GM19239 (cell line): ENCODE measurements around the gene TBC1D12.
"Not testable (repeated sequence)": the region's sequence is repeated elsewhere in the genome, so short reads cannot be mapped to it uniquely, and the experiment has no call there.

Source experiments
- DNase-seq: peaks from one replicate; pipeline ENCODE4 v3.0.0; 2011; ENCODE audit warnings: low spot score; ENCODE audit not compliant: insufficient read length
- FAIRE-seq: peaks from 2 replicates; lab custom pipeline; 2011; peaks lifted over from hg19 to GRCh38; lab: Jason Lieb, UNC

The TBC1D12 gene

GRCh38 chr10:94402204-94402842, at the start of gene TBC1D12:
TSS of gene TBC1D12 (plus strand) at chr10:94402541. CDS start at chr10:94402614, 73 bp downstream.
- DNase-seq (peak; percentile 83), FAIRE-seq (peak; percentile 84)

- no peak for DNase-seq
- no peak for FAIRE-seq
These were observed 49.0 kb upstream of the TBC1D12 start for GRCh38 chr10:94353336-94353735.

DNA sequence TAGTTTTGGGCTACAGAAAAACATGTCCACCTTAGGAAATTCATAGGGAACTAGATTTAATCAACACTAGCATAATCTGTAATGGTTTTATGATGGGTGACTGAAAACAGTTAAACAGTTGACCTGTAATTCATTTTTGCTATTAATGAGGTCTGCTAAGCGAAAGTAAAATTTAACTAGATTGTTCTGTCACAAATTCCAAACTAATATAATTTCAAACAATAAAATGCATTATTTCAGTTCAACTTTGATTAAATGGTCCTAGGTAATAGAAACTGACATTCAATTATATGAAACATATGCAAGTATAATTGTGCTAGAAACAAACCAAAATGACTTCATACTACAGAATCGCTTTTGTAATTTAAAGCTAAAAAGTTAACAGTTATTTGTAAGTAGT, 46.5 kb upstream of the TBC1D12 start:
- FAIRE-seq (no peak), DNase-seq (no peak)

GRCh38 chr10:94357193-94357592, 45.1 kb upstream of the TBC1D12 start:
- FAIRE-seq (no peak), DNase-seq (no peak)

GRCh38 chr10:94358480-94358879, 43.9 kb upstream of the TBC1D12 start:
- DNase-seq = no peak
- FAIRE-seq = no peak

- FAIRE-seq (peak; percentile 70), DNase-seq (no peak)
These were observed 41.1 kb upstream of the TBC1D12 start for GRCh38 chr10:94361171-94361794.

GRCh38 chr10:94362360-94363250, 39.7 kb upstream of the TBC1D12 start, which contains the start of gene NOC3L:
TSS of gene NOC3L (minus strand) at chr10:94362939. CDS start at chr10:94362838, 101 bp downstream.
- FAIRE-seq (peak; percentile 99), DNase-seq (peak; percentile 79)

DNA sequence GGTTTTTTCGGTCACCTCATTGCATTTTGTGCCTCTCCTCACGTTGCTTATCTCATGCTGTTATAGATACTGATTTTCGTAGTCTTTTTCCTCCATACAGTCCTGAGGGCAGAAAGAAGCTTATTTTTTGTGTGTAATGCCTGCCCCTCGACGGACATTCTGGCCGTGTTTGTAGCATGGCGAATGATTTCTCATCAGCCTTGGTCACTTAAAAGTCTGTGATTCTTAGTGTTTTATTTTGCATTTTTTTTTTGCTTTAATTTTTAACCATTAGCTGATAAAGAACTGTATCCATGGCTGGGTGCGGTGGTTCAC, 39.1 kb upstream of the TBC1D12 start:
- FAIRE-seq (no peak), DNase-seq (no peak)

- no peak for FAIRE-seq
- DNase-seq = no peak
These were observed 37.9 kb upstream of the TBC1D12 start for GRCh38 chr10:94364482-94364881.

GRCh38 chr10:94366382-94366781, 36.0 kb upstream of the TBC1D12 start:
- FAIRE-seq = no peak
- no peak for DNase-seq

DNA sequence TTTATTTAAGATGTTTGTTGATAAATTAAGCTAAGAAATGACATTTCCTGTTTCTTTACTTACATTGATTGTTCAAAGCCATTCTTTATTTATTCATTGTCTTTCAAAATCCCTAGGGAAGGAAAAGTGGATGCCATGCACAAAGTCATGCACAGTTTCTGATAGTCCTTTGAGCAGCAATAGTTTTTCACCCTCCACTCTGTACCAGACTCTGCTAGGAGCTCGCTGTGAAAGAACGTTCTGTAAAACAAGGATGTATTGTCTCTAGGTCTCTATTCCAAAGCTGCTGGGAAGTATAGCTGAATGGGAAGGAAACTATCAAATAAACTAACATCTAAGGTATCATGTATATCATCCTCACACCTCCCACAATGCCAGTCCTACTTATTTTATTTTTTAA, 31.8 kb upstream of the TBC1D12 start:
- no peak for DNase-seq
- no peak for FAIRE-seq

- DNase-seq (no peak), FAIRE-seq (no peak)
These were observed 27.0 kb upstream of the TBC1D12 start for GRCh38 chr10:94375374-94375773.

DNA sequence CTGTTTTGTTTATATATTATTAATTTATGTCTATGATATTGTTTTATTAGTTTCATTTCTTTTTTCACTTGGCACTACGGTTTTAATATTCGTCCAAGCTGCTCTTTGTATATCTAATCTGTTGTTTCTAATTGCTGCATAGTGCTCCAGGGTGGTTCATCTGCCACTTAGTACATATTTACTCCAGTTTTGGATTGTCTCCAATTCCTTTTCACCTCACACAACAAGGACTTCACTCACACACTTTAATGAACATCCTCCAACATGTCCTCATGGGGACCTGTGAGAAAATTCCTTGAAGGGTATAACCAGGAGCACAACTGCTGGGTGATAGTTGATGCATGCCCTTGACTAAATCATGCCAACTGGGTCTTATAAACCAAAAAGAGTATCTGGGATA, 25.5 kb upstream of the TBC1D12 start:
- FAIRE-seq (no peak), DNase-seq (no peak)

GRCh38 chr10:94383530-94383929, 18.8 kb upstream of the TBC1D12 start:
- FAIRE-seq (no peak), DNase-seq (no peak)

GRCh38 chr10:94385733-94386132, 16.6 kb upstream of the TBC1D12 start:
- not testable (repeated sequence) for DNase-seq, FAIRE-seq

GRCh38 chr10:94392117-94392516, 10.2 kb upstream of the TBC1D12 start:
- not testable (repeated sequence) for FAIRE-seq, DNase-seq

DNA sequence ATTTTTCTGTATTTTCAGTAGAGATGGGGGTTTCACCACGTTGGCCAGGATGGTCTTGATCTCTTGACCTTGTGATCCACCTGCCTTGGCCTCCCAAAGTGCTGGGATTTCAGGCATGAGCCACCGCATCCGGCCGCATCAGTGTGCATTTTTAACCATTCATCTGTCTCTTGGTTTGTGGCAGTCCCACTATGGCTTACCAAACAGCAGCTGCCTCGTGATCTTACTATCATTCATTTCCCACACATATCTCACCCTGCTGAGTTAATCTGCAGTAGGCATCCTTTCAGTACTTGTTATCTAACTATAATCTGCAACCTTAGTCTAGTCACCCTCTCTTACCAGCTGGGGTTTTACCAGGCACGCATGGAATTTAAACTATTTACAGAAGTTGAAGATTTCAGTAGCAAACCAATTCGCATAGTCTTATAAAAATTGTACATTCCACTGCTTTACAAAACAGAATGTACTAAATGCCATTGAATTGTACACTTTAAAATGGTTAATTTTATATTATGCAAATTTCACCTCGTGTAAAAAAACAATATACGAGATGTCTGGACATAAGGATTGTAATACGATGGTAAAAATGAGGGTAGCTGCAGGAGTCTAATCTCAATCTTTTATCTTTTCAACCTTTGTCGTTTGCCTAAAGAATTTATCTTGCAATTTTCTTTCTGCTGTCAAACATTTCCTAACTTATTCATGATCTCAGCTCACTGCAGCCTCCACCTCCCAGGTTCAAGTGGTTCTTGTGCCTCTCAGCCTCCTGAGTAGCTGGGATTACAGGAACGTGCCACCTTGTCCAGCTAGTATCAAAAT, 4.6 kb upstream of the TBC1D12 start:
- DNase-seq (no peak), FAIRE-seq (no peak)

GRCh38 chr10:94398762-94399161, 3.6 kb upstream of the TBC1D12 start:
- FAIRE-seq (no peak), DNase-seq (no peak)

DNA sequence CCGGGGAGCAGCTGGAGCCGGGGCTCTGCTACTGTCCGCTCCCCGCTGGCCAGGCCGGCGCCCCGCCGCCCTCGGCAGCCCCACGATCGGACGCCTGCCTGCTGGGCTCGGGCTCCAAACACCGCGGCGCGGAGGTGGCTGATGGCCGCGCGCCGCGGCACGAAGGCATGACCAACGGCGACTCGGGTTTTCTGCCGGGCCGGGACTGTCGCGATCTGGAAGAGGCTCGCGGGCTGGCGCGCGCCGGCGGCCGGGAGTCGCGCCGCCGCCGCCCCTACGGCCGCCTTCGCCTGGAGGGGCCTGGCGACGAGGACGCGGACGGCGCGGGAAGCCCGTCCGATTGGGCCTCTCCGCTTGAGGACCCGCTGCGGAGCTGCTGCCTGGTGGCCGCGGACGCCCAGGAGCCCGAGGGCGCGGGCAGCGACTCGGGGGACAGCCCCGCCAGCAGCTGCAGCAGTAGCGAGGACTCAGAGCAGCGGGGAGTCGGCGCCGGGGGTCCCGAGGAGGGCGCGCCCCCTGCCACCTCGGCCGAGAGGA, 570 bp downstream of the TBC1D12 start:
- DNase-seq (peak; percentile 17), FAIRE-seq (no peak)
